Liver (tissue), 9 donors: ENCODE data around the gene PRICKLE1. TPM values are rescaled to one million over a fixed set of nuclear protein-coding genes. Genes with fewer than 3 reads are reported as not detected.

Experiments used
- DNase-seq: peaks from one replicate; pipeline ENCODE4 v3.0.0-alpha.2; 2017; ENCODE audit warnings: low spot score
- H3K27ac ChIP-seq, 2 donors: one replicate each; pipeline ENCODE4 v1.7.0; 2013; ENCODE audit warnings: inconsistent platforms in 2 of 2, low read length in 2 of 2, control low read depth in 1 of 2, low read depth in 1 of 2, mild to moderate bottlenecking in 1 of 2
- H3K27me3 ChIP-seq, 4 donors: one replicate each; pipeline versions ENCODE4 v1.6.1 to v1.7.0; 2013; ENCODE audit warnings: low read length in 3 of 4, inconsistent platforms in 1 of 4, mild to moderate bottlenecking in 1 of 4, moderate library complexity in 1 of 4; ENCODE audit not compliant: control insufficient read depth in 4 of 4, insufficient read depth in 4 of 4
- H3K36me3 ChIP-seq, 4 donors: one replicate each; pipeline versions ENCODE4 v1.6.1 to v1.7.0; 2013; ENCODE audit warnings: low read length in 3 of 4, mild to moderate bottlenecking in 3 of 4, low read depth in 1 of 4, moderate library complexity in 1 of 4; ENCODE audit not compliant: control insufficient read depth in 4 of 4, insufficient read depth in 3 of 4
- H3K4me1 ChIP-seq, 4 donors: one replicate each; pipeline versions ENCODE4 v1.6.1 to v1.7.0; 2013; ENCODE audit warnings: low read length in 3 of 4, mild to moderate bottlenecking in 3 of 4, moderate library complexity in 1 of 4; ENCODE audit not compliant: control insufficient read depth in 4 of 4, insufficient read depth in 4 of 4
- H3K4me3 ChIP-seq, 3 donors: one replicate each; pipeline versions ENCODE4 v1.6.1 to v1.7.0; 2013; ENCODE audit warnings: low read length in 3 of 3, control low read depth in 1 of 3, low read depth in 1 of 3, mild to moderate bottlenecking in 1 of 3
- H3K9ac ChIP-seq, 2 donors: one replicate each; pipeline ENCODE4 v1.7.0; 2013; ENCODE audit warnings: low read length in 2 of 2, mild to moderate bottlenecking in 2 of 2, moderate library complexity in 2 of 2, control low read depth in 1 of 2, low read depth in 1 of 2
- H3K9me3 ChIP-seq, 4 donors: one replicate each; pipeline versions ENCODE4 v1.6.1 to v1.7.0; 2013; ENCODE audit warnings: low read length in 3 of 4; ENCODE audit not compliant: control insufficient read depth in 4 of 4
- FOXA1 ChIP-seq: IDR thresholded peaks from 2 replicates; pipeline ENCODE4 v1.6.1; 2016; ENCODE audit warnings: antibody characterized with exemption
- FOXA2 ChIP-seq: IDR thresholded peaks from 2 replicates; pipeline ENCODE4 v1.6.1; 2016; ENCODE audit warnings: antibody characterized with exemption
- GABPA ChIP-seq, 2 donors: IDR thresholded peaks in 1 of 2; conservative IDR thresholded peaks in 1 of 2; 2 replicates each; pipeline ENCODE4 v1.6.1; 2016; ENCODE audit warnings: antibody characterized with exemption in 2 of 2, mild to moderate bottlenecking in 1 of 2, moderate library complexity in 1 of 2
- HNF4A ChIP-seq, 2 donors: conservative IDR thresholded peaks; 2 replicates each; pipeline ENCODE4 v1.6.1; 2016; ENCODE audit warnings: antibody characterized with exemption in 2 of 2, mild to moderate bottlenecking in 2 of 2
- HNF4G ChIP-seq: IDR thresholded peaks from 2 replicates; pipeline ENCODE4 v1.6.1; 2016; ENCODE audit warnings: antibody characterized with exemption
- JUND ChIP-seq, 2 donors: IDR thresholded peaks; 2 replicates each; pipeline ENCODE4 v1.6.1; 2016; ENCODE audit warnings: antibody characterized with exemption in 2 of 2
- NR2F2 ChIP-seq: IDR thresholded peaks from 2 replicates; pipeline ENCODE4 v1.6.1; 2016; ENCODE audit warnings: antibody characterized with exemption
- RAD21 ChIP-seq, 2 donors: IDR thresholded peaks; 2 replicates each; pipeline ENCODE4 v1.6.1; 2016; ENCODE audit warnings: antibody characterized with exemption in 2 of 2, mild to moderate bottlenecking in 2 of 2
- RXRA ChIP-seq, 2 donors: IDR thresholded peaks; 2 replicates each; pipeline ENCODE4 v1.6.1; 2017 to 2018; ENCODE audit warnings: antibody characterized with exemption in 2 of 2, mild to moderate bottlenecking in 1 of 2
- SP1 ChIP-seq: IDR thresholded peaks from 2 replicates; pipeline ENCODE4 v1.6.1; 2018; ENCODE audit warnings: antibody characterized with exemption, mild to moderate bottlenecking
- TAF1 ChIP-seq: conservative IDR thresholded peaks from 2 replicates; pipeline ENCODE4 v1.6.1; 2016; ENCODE audit warnings: antibody characterized with exemption, mild to moderate bottlenecking
- WGBS: extraction: QIAGEN DNeasy Blood & Tissue Kit; methylation state at CpG from one replicate; pipeline ENCODE4 v1.1.7; 2013; 5-methylcytosine and 5-hydroxymethylcytosine counted together
- polyA plus RNA-seq, 2 donors: library from polyadenylated mRNA; stranded (reverse) in 1 of 2; unstranded in 1 of 2; fragments of 200-250 nt in 1 of 2; fragments of >200 nt in 1 of 2; fragmentation: Nextera tagmentation in 1 of 2; extraction: Ambion mirVana in 1 of 2; gene quantifications; one replicate each; pipeline versions ENCODE4 v1.2.1 to v1.2.3, GENCODE V29; 2013 to 2015
- total RNA-seq, 2 donors: library from RNA; depleted of rRNA; stranded (reverse); fragments of >200 nt; gene quantifications; one replicate each; pipeline ENCODE4 v1.2.3, GENCODE V29; 2014
- TF ChIP-seq, protein P1 (sequence below): IDR thresholded peaks from 2 replicates; pipeline ENCODE4 v1.6.1; 2016; ENCODE audit warnings: antibody characterized with exemption
- TF ChIP-seq, protein P2 (sequence below): IDR thresholded peaks from 2 replicates; pipeline ENCODE4 v1.6.1; 2016; ENCODE audit warnings: antibody characterized with exemption, mild to moderate bottlenecking
- TF ChIP-seq, protein P3 (sequence below): IDR thresholded peaks from 2 replicates; pipeline ENCODE4 v1.6.1; 2016; ENCODE audit warnings: antibody characterized with exemption
- TF ChIP-seq, protein P4 (sequence below): IDR thresholded peaks from 2 replicates; pipeline ENCODE4 v1.6.1; 2016; ENCODE audit warnings: antibody characterized with exemption
- TF ChIP-seq, protein P5 (sequence below): fragments of 150-350 bp; IDR thresholded peaks from 2 replicates; pipeline ENCODE4 v1.5.1; 2017; ENCODE audit warnings: improper control_type of control experiment, low read depth, low read length; ENCODE audit not compliant: missing input control
- donor health status: healthy.
- donor health status: healthy.
- donor health status: healthy.
- donor health status: healthy.
- donor health status: healthy.

Gene PRICKLE1
- total and polyA plus RNA-seq, 4 donors = 0.59 to 5.7 (median 2.2) TPM

DNA sequence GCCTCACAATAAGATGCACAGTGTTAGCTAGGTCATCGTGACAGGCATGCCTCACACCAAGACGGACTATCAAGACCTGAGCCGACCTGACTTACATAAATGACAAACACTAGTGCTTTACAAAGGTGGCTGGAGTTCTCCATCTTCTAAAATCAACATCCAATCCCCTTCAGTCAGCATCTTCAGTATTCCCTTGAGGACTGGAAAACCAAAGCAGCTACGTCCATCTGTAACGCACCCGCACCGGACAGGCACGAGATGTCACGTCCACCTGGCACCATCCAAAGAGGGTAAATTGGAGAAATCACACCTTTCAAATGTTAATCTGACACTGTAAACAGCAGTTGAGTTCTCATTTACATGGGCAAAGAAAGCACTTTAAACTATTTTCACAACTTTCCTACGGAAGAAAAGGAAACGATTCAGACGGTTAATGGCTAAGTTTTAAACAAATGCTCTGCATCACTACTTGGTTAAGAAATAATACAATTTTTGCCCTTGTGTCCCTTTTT is 130.2 kb downstream of the PRICKLE1 start:
- Histone ChIP-seq H3K27ac (no peak overlapping the region), H3K4me3 (no peak overlapping the region), H3K9me3 (no peaks in the 10 kb centered on the region), H3K27me3 (no peaks in the 10 kb centered on the region), H3K4me1 (no peaks in the 10 kb centered on the region), H3K9ac (no peak overlapping the region), H3K36me3 (no peaks in the 10 kb centered on the region)
- DNase-seq = no peak
- no peak for TF ChIP-seq FOXA1
- no peak for TF ChIP-seq HNF4A (conservative IDR thresholded peaks at IDR 0.05)
- TF ChIP-seq RAD21 (IDR thresholded peaks at IDR 0.05) = no peak
- TF ChIP-seq, protein P1, sequence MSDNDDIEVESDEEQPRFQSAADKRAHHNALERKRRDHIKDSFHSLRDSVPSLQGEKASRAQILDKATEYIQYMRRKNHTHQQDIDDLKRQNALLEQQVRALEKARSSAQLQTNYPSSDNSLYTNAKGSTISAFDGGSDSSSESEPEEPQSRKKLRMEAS = no peak
- TF ChIP-seq RXRA (IDR thresholded peaks at IDR 0.05) = no peak
- TF ChIP-seq, protein P2, sequence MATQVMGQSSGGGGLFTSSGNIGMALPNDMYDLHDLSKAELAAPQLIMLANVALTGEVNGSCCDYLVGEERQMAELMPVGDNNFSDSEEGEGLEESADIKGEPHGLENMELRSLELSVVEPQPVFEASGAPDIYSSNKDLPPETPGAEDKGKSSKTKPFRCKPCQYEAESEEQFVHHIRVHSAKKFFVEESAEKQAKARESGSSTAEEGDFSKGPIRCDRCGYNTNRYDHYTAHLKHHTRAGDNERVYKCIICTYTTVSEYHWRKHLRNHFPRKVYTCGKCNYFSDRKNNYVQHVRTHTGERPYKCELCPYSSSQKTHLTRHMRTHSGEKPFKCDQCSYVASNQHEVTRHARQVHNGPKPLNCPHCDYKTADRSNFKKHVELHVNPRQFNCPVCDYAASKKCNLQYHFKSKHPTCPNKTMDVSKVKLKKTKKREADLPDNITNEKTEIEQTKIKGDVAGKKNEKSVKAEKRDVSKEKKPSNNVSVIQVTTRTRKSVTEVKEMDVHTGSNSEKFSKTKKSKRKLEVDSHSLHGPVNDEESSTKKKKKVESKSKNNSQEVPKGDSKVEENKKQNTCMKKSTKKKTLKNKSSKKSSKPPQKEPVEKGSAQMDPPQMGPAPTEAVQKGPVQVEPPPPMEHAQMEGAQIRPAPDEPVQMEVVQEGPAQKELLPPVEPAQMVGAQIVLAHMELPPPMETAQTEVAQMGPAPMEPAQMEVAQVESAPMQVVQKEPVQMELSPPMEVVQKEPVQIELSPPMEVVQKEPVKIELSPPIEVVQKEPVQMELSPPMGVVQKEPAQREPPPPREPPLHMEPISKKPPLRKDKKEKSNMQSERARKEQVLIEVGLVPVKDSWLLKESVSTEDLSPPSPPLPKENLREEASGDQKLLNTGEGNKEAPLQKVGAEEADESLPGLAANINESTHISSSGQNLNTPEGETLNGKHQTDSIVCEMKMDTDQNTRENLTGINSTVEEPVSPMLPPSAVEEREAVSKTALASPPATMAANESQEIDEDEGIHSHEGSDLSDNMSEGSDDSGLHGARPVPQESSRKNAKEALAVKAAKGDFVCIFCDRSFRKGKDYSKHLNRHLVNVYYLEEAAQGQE = no peak
- no peak for TF ChIP-seq NR2F2
- no peak for TF ChIP-seq TAF1
- TF ChIP-seq, protein P3, sequence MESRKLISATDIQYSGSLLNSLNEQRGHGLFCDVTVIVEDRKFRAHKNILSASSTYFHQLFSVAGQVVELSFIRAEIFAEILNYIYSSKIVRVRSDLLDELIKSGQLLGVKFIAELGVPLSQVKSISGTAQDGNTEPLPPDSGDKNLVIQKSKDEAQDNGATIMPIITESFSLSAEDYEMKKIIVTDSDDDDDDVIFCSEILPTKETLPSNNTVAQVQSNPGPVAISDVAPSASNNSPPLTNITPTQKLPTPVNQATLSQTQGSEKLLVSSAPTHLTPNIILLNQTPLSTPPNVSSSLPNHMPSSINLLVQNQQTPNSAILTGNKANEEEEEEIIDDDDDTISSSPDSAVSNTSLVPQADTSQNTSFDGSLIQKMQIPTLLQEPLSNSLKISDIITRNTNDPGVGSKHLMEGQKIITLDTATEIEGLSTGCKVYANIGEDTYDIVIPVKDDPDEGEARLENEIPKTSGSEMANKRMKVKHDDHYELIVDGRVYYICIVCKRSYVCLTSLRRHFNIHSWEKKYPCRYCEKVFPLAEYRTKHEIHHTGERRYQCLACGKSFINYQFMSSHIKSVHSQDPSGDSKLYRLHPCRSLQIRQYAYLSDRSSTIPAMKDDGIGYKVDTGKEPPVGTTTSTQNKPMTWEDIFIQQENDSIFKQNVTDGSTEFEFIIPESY = no peak
- no peak for TF ChIP-seq SP1
- 87% methylated on average over 12 of the region's 12 CpGs for WGBS

DNA sequence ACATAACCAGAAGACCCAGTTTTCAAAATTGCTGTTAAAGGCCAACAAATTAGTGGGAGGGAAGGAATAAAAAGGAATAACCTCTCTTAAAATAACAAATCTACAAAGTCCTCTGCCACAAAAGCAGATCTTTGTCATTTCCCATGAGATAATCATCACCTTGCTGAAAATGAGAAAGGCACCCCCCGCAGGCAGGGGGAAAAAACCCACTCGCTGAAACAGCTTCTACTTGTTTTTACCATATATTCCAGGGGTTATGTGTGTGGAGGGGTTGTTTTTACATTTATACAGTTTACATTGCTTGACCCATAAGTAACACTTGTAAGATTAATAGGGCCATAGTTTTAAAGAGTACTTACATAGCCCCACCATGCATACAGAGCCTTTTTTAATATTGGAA is 131.0 kb downstream of the PRICKLE1 start:
- H3K27me3 ChIP-seq = no peaks in the 10 kb centered on the region
- TF ChIP-seq HNF4G = no peak
- no peak for TF ChIP-seq GABPA (IDR thresholded peaks at IDR 0.05 in 1 of 2, conservative IDR thresholded peaks at IDR 0.05 in 1 of 2)
- TF ChIP-seq NR2F2 = no peak
- TF ChIP-seq, protein P3 = no peak
- TF ChIP-seq, protein P4, sequence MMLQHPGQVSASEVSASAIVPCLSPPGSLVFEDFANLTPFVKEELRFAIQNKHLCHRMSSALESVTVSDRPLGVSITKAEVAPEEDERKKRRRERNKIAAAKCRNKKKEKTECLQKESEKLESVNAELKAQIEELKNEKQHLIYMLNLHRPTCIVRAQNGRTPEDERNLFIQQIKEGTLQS = no peak
- no peak for TF ChIP-seq RAD21 (IDR thresholded peaks at IDR 0.05)
- TF ChIP-seq SP1 = no peak
- TF ChIP-seq FOXA2 = no peak
- TF ChIP-seq TAF1 = no peak
- TF ChIP-seq JUND (IDR thresholded peaks at IDR 0.05) = no peak
- TF ChIP-seq, protein P5, sequence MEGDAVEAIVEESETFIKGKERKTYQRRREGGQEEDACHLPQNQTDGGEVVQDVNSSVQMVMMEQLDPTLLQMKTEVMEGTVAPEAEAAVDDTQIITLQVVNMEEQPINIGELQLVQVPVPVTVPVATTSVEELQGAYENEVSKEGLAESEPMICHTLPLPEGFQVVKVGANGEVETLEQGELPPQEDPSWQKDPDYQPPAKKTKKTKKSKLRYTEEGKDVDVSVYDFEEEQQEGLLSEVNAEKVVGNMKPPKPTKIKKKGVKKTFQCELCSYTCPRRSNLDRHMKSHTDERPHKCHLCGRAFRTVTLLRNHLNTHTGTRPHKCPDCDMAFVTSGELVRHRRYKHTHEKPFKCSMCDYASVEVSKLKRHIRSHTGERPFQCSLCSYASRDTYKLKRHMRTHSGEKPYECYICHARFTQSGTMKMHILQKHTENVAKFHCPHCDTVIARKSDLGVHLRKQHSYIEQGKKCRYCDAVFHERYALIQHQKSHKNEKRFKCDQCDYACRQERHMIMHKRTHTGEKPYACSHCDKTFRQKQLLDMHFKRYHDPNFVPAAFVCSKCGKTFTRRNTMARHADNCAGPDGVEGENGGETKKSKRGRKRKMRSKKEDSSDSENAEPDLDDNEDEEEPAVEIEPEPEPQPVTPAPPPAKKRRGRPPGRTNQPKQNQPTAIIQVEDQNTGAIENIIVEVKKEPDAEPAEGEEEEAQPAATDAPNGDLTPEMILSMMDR = no peak
- no peaks in the 10 kb centered on the region for H3K36me3 ChIP-seq
- no peaks in the 10 kb centered on the region for H3K4me1 ChIP-seq
- WGBS = 79% methylated on average over 2 of the region's 2 CpGs
- H3K9ac ChIP-seq = no peak overlapping the region
- no peak overlapping the region for H3K27ac ChIP-seq
- no peak for DNase-seq
- no peak overlapping the region for H3K4me3 ChIP-seq
- H3K9me3 ChIP-seq = no peaks in the 10 kb centered on the region
